CD14-positive monocyte (primary cell): Measurements from ENCODE around the gene MS4A7. TPM values are rescaled to one million over a fixed set of nuclear protein-coding genes. Genes with fewer than 3 reads are reported as not detected.

Source experiments
- DNase-seq, 3 donors: peaks; one replicate each; pipeline ENCODE4 v3.0.0-alpha.2; 2011 to 2022
- H2AFZ ChIP-seq: 2 replicates; pipeline ENCODE4 v1.6.0; 2012; ENCODE audit warnings: mild to moderate bottlenecking, low read depth, low read length, inconsistent platforms; ENCODE audit not compliant: insufficient read depth, poor library complexity, severe bottlenecking
- H3K27ac ChIP-seq, 2 donors: 1 replicate in 1 of 2; 2 replicates in 1 of 2; pipeline ENCODE4 v1.5.1; 2012 to 2013; ENCODE audit warnings: low read length in 2 of 2, control low read depth in 1 of 2, inconsistent platforms in 1 of 2, low read depth in 1 of 2, mild to moderate bottlenecking in 1 of 2
- H3K27me3 ChIP-seq, 2 donors: one replicate each; pipeline versions ENCODE4 v1.6.0 to v1.6.1; 2011 to 2013; ENCODE audit warnings: low read length in 2 of 2; ENCODE audit not compliant: control insufficient read depth in 2 of 2, insufficient read depth in 2 of 2
- H3K36me3 ChIP-seq, 2 donors: replicated peaks in 1 of 2; 1 replicate in 1 of 2; 2 replicates in 1 of 2; pipeline versions ENCODE4 v1.5.1 to v1.6.1; 2012 to 2013; ENCODE audit warnings: low read length in 2 of 2, control low read depth in 1 of 2, inconsistent platforms in 1 of 2, mild to moderate bottlenecking in 1 of 2; ENCODE audit not compliant: insufficient read depth in 2 of 2, control insufficient read depth in 1 of 2
- H3K4me1 ChIP-seq, 2 donors: 1 replicate in 1 of 2; 2 replicates in 1 of 2; pipeline versions ENCODE4 v1.5.1 to v1.6.1; 2012 to 2013; ENCODE audit warnings: low read length in 2 of 2, control low read depth in 1 of 2, inconsistent platforms in 1 of 2, mild to moderate bottlenecking in 1 of 2, moderate library complexity in 1 of 2; ENCODE audit not compliant: insufficient read depth in 2 of 2, control insufficient read depth in 1 of 2
- H3K4me2 ChIP-seq: replicated peaks from 2 replicates; pipeline ENCODE3; 2012; ENCODE audit warnings: low read length, moderate library complexity, mild to moderate bottlenecking; ENCODE audit not compliant: poor library complexity, severe bottlenecking; ENCODE audit errors: extremely low read depth
- H3K4me3 ChIP-seq, 3 experiments: fragments of 200-600 bp in 1 of 3; sonication (generic) in 1 of 3; replicated peaks in 1 of 3; 1 replicate in 2 of 3; 2 replicates in 1 of 3; pipeline ENCODE4 v1.5.1; 2011 to 2013; ENCODE audit warnings: low read length in 3 of 3, mild to moderate bottlenecking in 3 of 3, control low read depth in 2 of 3, low read depth in 2 of 3, inconsistent platforms in 1 of 3, moderate library complexity in 1 of 3
- H3K79me2 ChIP-seq: 2 replicates; pipeline ENCODE4 v1.6.0; 2012; ENCODE audit warnings: mild to moderate bottlenecking, control low read depth, inconsistent platforms, low read length, moderate library complexity; ENCODE audit not compliant: insufficient read depth
- H3K9ac ChIP-seq: 2 replicates; pipeline ENCODE4 v1.6.0; 2017; ENCODE audit warnings: low read length, mild to moderate bottlenecking; ENCODE audit not compliant: insufficient read depth, poor library complexity, severe bottlenecking
- H3K9me3 ChIP-seq, 2 donors: replicated peaks in 1 of 2; 1 replicate in 1 of 2; 2 replicates in 1 of 2; pipeline versions ENCODE4 v1.5.1 to v1.6.1; 2012 to 2013; ENCODE audit warnings: low read length in 2 of 2, control low read depth in 1 of 2; ENCODE audit not compliant: control insufficient read depth in 1 of 2, insufficient read depth in 1 of 2
- H4K20me1 ChIP-seq: 2 replicates; pipeline ENCODE4 v1.6.0; 2012; ENCODE audit warnings: mild to moderate bottlenecking, low read length, control low read depth, moderate library complexity; ENCODE audit not compliant: insufficient read depth
- H3K27ac Mint-ChIP-seq, 7 donors: one replicate each; pipeline ENCODE4 v1.8.0; 2020; ENCODE audit warnings: mild to moderate bottlenecking in 7 of 7, mixed read lengths in 7 of 7, moderate library complexity in 6 of 7, inconsistent platforms in 2 of 7
- H3K27me3 Mint-ChIP-seq, 3 donors: one replicate each; pipeline ENCODE4 v1.8.0; 2021 to 2022; ENCODE audit warnings: low read depth in 3 of 3, mild to moderate bottlenecking in 3 of 3, mixed read lengths in 3 of 3, moderate library complexity in 3 of 3, inconsistent platforms in 1 of 3
- H3K36me3 Mint-ChIP-seq, 2 donors: one replicate each; pipeline ENCODE4 v1.8.0; 2020; ENCODE audit warnings: mixed read lengths in 2 of 2, inconsistent platforms in 1 of 2, mild to moderate bottlenecking in 1 of 2
- H3K4me1 Mint-ChIP-seq: one replicate; pipeline ENCODE4 v1.8.0; 2020; ENCODE audit warnings: mild to moderate bottlenecking, mixed read lengths
- H3K4me3 Mint-ChIP-seq, 2 donors: one replicate each; pipeline ENCODE4 v1.8.0; 2020; ENCODE audit warnings: mild to moderate bottlenecking in 2 of 2, mixed read lengths in 2 of 2, moderate library complexity in 1 of 2
- H3K9me3 Mint-ChIP-seq, 7 donors: one replicate each; pipeline ENCODE4 v1.8.0; 2020 to 2022; ENCODE audit warnings: mixed read lengths in 7 of 7, mild to moderate bottlenecking in 6 of 7, moderate library complexity in 6 of 7, inconsistent platforms in 2 of 7
- CTCF ChIP-seq: fragments of 200-600 bp; IDR thresholded peaks from one replicate; pipeline ENCODE4 v1.8.0; 2022; ENCODE audit warnings: antibody characterized with exemption, mild to moderate bottlenecking
- WGBS: methylation state at CpG from one replicate; pipeline ENCODE4 v1.1.5; 2013; ENCODE audit warnings: missing lambda C conversion rate; ENCODE audit not compliant: insufficient coverage; 5-methylcytosine and 5-hydroxymethylcytosine counted together
- intact Hi-C, 2 donors: fragments of 100-400 bp; cut with micrococcal nuclease; formaldehyde crosslinking; loops; one replicate each; pipeline versions ENCODE4 v1.15.0 to v1.15.1; 2023
- polyA plus RNA-seq, 3 donors: library from polyadenylated mRNA; depleted of rRNA in 1 of 3; unstranded in 2 of 3; stranded (reverse) in 1 of 3; fragments of 300-500 nt in 2 of 3; fragments of >200 nt in 1 of 3; fragmentation: Illumina TruSeq in 2 of 3; gene quantifications; 1 replicate in 2 of 3; 2 replicates in 1 of 3; pipeline ENCODE4 v1.2.3, GENCODE V29; 2012 to 2021

MS4A7 gene
- polyA plus RNA-seq, 3 donors: 181 to 596 (median 504) TPM

- Histone ChIP-seq H3K4me2 (no peak overlapping the region), H3K4me1 (peaks cover 27 to 29% of the 10 kb centered on the region in 2 donors), H2AFZ (no peak overlapping the region), H3K36me3 (no peaks in the 10 kb centered on the region), H3K27me3 (no peaks in the 10 kb centered on the region), H4K20me1 (no peaks in the 10 kb centered on the region), H3K9me3 (no peaks in the 10 kb centered on the region), H3K4me3 (no peak overlapping the region), H3K9ac (no peak overlapping the region), H3K27ac (no peak overlapping the region), H3K79me2 (no peaks in the 10 kb centered on the region)
- Mint-ChIP-seq H3K27me3 (no peaks in the 10 kb centered on the region), H3K27ac (no peak overlapping the region), H3K4me3 (no peak overlapping the region), H3K4me1 (peaks cover 25% of the 10 kb centered on the region), H3K9me3 (no peaks in the 10 kb centered on the region), H3K36me3 (no peaks in the 10 kb centered on the region)
- WGBS: 75% methylated on average over 1 of the region's 2 CpGs
- no peak for DNase-seq
- no peak for TF ChIP-seq CTCF
- intact Hi-C loops: no loop called here
Observed at GRCh38 chr11:60338053-60338452, 40.3 kb upstream of the MS4A7 start.

GRCh38 chr11:60339356-60339755, 39.0 kb upstream of the MS4A7 start:
- Histone ChIP-seq H3K9ac (no peak overlapping the region), H4K20me1 (no peaks in the 10 kb centered on the region), H3K4me3 (no peak overlapping the region), H3K9me3 (no peaks in the 10 kb centered on the region), H3K27ac (no peak overlapping the region), H2AFZ (no peak overlapping the region), H3K36me3 (no peaks in the 10 kb centered on the region), H3K4me1 (peaks cover 15 to 16% of the 10 kb centered on the region in 2 donors), H3K4me2 (no peak overlapping the region), H3K79me2 (no peaks in the 10 kb centered on the region), H3K27me3 (no peaks in the 10 kb centered on the region)
- no peak for DNase-seq
- intact Hi-C loops: no loop called here
- H3K9me3 Mint-ChIP-seq: no peaks in the 10 kb centered on the region
- no peak for TF ChIP-seq CTCF
- H3K36me3 Mint-ChIP-seq: no peaks in the 10 kb centered on the region
- no peaks in the 10 kb centered on the region for H3K27me3 Mint-ChIP-seq
- H3K4me3 Mint-ChIP-seq: no peak overlapping the region
- no peak overlapping the region for H3K27ac Mint-ChIP-seq
- peaks cover 14% of the 10 kb centered on the region for H3K4me1 Mint-ChIP-seq
- no CpG with 5 or more reads among the region's 3 CpGs for WGBS
